AG09319 (cell line): ENCODE data around the gene CD81.

Source experiments
- DNase-seq: peaks from one replicate; pipeline ENCODE4 v3.0.0-alpha.2; 2010; ENCODE audit warnings: low read depth; ENCODE audit errors: extremely low read depth
- CTCF ChIP-seq: IDR thresholded peaks from 2 replicates; pipeline ENCODE4 v1.5.1; 2011; ENCODE audit warnings: low read depth, mild to moderate bottlenecking, inconsistent platforms, low read length, moderate library complexity

The CD81 gene

GRCh38 chr11:2374456-2375201, 2.5 kb upstream of the CD81 start:
- no peak for DNase-seq
- no peak for TF ChIP-seq CTCF

- TF ChIP-seq CTCF: no peak
- DNase-seq: no peak
Observed at GRCh38 chr11:2375341-2375853, 1.7 kb upstream of the CD81 start.

GRCh38 chr11:2375964-2376551, 1.1 kb upstream of the CD81 start:
- no peak for DNase-seq

GRCh38 chr11:2377511-2378443, 667 bp downstream of the CD81 start:
- DNase-seq: no peak

More at GRCh38 chr11:2375964-2376551, 1.1 kb upstream of the CD81 start:
- no peak for TF ChIP-seq CTCF

GRCh38 chr11:2378527-2379210, 1.6 kb downstream of the CD81 start:
- TF ChIP-seq CTCF: no peak
- peak; percentile 66 for DNase-seq

More at GRCh38 chr11:2377511-2378443, 667 bp downstream of the CD81 start:
- no peak for TF ChIP-seq CTCF

GRCh38 chr11:2379466-2380174, 2.5 kb downstream of the CD81 start:
- TF ChIP-seq CTCF: no peak

More at GRCh38 chr11:2379466-2380174, 2.5 kb downstream of the CD81 start:
- DNase-seq: no peak
